Measurements from ENCODE around the gene ADARB2. TPM values are rescaled to one million over a fixed set of nuclear protein-coding genes. Genes with fewer than 3 reads are reported as not detected.

ADARB2 gene
- total and polyA plus RNA-seq, 3 experiments from 2014 or later = not detected

- Mint-ChIP-seq H3K27ac (no peak overlapping the region), H3K27me3 (peaks cover 3 to 10% of the 10 kb centered on the region in 2 donors), H3K4me1 (peaks cover 0 to 2% (median 0%) of the 10 kb centered on the region in 3 donors), H3K4me3 (no peak overlapping the region), H3K36me3 (no peaks in the 10 kb centered on the region), H3K9me3 (no peaks in the 10 kb centered on the region)
- H3K27ac ChIP-seq (ENCODE audit: low read depth, low read length) = no peak overlapping the region
- CTCF ChIA-PET = no interaction called here
- no peaks in the 10 kb centered on the region for H3K4me1 ChIP-seq (ENCODE audit: insufficient read depth, low read length)
- DNase-seq = no peak
- no peaks in the 10 kb centered on the region for H3K9me3 ChIP-seq (ENCODE audit: low read length)
- POLR2A ChIA-PET = no interaction called here
- no peak overlapping the region for H3K4me3 ChIP-seq (ENCODE audit: low read length)
- no peaks in the 10 kb centered on the region for H3K27me3 ChIP-seq (ENCODE audit: insufficient read depth, low read length, poor library complexity, severe bottlenecking)
- no peaks in the 10 kb centered on the region for H3K36me3 ChIP-seq (ENCODE audit: insufficient read depth, low read length)
Observed at GRCh38 chr10:1557081-1557480, 180.2 kb downstream of the ADARB2 start.

DNA sequence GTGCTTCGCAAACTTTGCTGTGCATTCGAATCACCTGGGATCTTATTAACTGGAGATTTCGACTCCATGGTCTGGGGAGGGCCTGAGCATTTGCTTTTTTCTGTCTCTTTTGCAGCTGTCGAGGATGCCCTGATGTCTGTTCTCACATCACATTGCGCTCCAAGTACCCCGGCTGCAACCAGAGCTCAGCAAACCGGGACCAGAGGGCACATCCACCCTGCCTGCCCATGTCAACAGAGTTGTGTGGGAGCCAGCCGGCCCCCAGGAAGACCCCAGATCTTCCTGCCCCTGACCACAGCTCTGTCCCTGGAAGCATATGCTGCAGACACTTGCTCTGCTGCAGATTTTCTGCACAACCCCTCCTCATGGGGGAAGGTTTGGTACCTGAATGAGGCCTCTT is 180.8 kb downstream of the ADARB2 start:
- no peaks in the 10 kb centered on the region for H3K27me3 ChIP-seq (ENCODE audit: insufficient read depth, low read length, poor library complexity, severe bottlenecking)
- no peaks in the 10 kb centered on the region for H3K9me3 ChIP-seq (ENCODE audit: low read length)
- no peak overlapping the region for H3K4me3 Mint-ChIP-seq
- no peak overlapping the region for H3K27ac Mint-ChIP-seq
- no peak overlapping the region for H3K27ac ChIP-seq (ENCODE audit: low read depth, low read length)
- H3K4me1 ChIP-seq (ENCODE audit: insufficient read depth, low read length) = no peaks in the 10 kb centered on the region
- no peak overlapping the region for H3K4me3 ChIP-seq (ENCODE audit: low read length)
- no peaks in the 10 kb centered on the region for H3K36me3 Mint-ChIP-seq
- H3K9me3 Mint-ChIP-seq = no peaks in the 10 kb centered on the region
- no peak for DNase-seq
- peaks cover 0 to 2% (median 0%) of the 10 kb centered on the region in 3 donors for H3K4me1 Mint-ChIP-seq
- no peaks in the 10 kb centered on the region for H3K36me3 ChIP-seq (ENCODE audit: insufficient read depth, low read length)
- POLR2A ChIA-PET = no interaction called here
- peaks cover 3 to 10% of the 10 kb centered on the region in 2 donors for H3K27me3 Mint-ChIP-seq
- CTCF ChIA-PET = no interaction called here

DNA sequence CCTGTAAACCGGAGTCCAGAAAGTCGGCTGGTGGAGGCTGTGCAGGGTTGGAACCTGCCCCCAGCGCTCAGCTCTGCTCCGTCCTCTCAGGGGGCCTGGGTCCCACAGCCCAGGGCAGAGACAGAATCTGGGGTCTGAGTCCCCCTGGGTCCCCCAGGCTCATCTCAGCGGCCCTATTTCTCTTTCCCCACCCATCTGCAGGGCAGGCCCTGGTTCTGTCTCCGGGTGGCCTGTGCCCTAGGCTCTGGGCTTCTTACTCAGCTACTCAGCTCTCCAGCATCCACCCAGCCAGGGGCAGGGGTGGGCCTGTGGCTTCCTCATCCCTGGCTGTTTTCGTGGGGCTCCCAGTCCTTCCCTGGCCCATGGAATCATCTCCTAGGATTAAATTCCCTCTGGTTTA is 183.4 kb downstream of the ADARB2 start:
- no peak overlapping the region for H3K4me3 Mint-ChIP-seq
- H3K4me1 ChIP-seq (ENCODE audit: insufficient read depth, low read length) = no peaks in the 10 kb centered on the region
- H3K27ac Mint-ChIP-seq = no peak overlapping the region
- peaks cover 3 to 6% of the 10 kb centered on the region in 2 donors for H3K27me3 Mint-ChIP-seq
- no peaks in the 10 kb centered on the region for H3K9me3 ChIP-seq (ENCODE audit: low read length)
- CTCF ChIA-PET = no interaction called here
- no peaks in the 10 kb centered on the region for H3K36me3 Mint-ChIP-seq
- peaks cover 0 to 7% (median 0%) of the 10 kb centered on the region in 3 donors for H3K4me1 Mint-ChIP-seq
- H3K27me3 ChIP-seq (ENCODE audit: insufficient read depth, low read length, poor library complexity, severe bottlenecking) = no peaks in the 10 kb centered on the region
- DNase-seq = no peak
- H3K27ac ChIP-seq (ENCODE audit: low read depth, low read length) = no peak overlapping the region
- H3K36me3 ChIP-seq (ENCODE audit: insufficient read depth, low read length) = no peaks in the 10 kb centered on the region
- H3K9me3 Mint-ChIP-seq = no peaks in the 10 kb centered on the region
- H3K4me3 ChIP-seq (ENCODE audit: low read length) = no peak overlapping the region
- POLR2A ChIA-PET = no interaction called here

DNA sequence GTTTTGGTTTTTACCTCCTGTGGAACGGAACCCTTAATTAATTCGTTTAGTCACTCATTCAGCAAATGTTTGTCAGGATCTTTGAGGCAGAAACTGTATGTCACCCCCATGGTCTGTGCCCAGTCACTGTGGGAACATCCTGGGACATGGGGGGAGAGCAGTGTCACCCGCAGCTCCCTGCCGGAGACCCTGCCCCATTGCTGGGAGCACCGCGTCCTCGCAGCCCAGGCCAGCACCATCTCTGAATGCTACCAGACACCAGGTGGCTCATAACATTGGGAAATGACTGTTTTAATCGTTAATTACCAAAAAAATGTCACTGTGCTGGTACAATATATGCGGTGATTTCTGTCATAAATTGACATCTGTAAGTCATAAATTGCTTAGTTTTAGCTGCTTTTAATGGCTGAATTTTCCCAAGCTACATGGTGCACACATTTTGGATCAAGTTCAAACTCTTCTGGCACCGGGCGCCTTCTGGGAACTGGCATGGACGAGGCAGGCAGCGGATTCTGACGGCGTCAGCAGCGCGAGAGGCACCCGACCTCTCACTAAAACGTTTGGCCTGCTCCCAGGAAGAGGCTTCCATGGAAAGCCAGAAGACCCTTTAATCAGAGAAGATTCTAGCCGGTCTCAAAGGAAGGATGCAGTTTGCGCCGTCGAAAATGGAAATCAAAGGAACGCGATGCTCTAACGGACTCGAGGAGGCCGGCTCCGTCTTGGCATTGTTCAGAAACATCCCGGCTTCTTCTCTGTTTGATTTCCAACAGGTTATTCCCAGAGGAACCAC is 184.2 kb downstream of the ADARB2 start:
- Histone ChIP-seq H3K27me3 (ENCODE audit: insufficient read depth, low read length, poor library complexity, severe bottlenecking) (no peaks in the 10 kb centered on the region), H3K27ac (ENCODE audit: low read depth, low read length) (no peak overlapping the region), H3K9me3 (ENCODE audit: low read length) (no peaks in the 10 kb centered on the region), H3K4me1 (ENCODE audit: insufficient read depth, low read length) (no peaks in the 10 kb centered on the region), H3K4me3 (ENCODE audit: low read length) (no peak overlapping the region), H3K36me3 (ENCODE audit: insufficient read depth, low read length) (no peaks in the 10 kb centered on the region)
- DNase-seq = no peak
- H3K27me3 Mint-ChIP-seq = peaks cover 0 to 5% of the 10 kb centered on the region in 2 donors
- H3K4me3 Mint-ChIP-seq = no peak overlapping the region
- H3K4me1 Mint-ChIP-seq = peaks cover 0 to 7% (median 0%) of the 10 kb centered on the region in 3 donors
- no peak overlapping the region for H3K27ac Mint-ChIP-seq
- no peaks in the 10 kb centered on the region for H3K36me3 Mint-ChIP-seq
- CTCF ChIA-PET = no interaction called here
- H3K9me3 Mint-ChIP-seq = peaks cover 0 to 2% (median 0%) of the 10 kb centered on the region in 5 donors
- POLR2A ChIA-PET = no interaction called here

DNA sequence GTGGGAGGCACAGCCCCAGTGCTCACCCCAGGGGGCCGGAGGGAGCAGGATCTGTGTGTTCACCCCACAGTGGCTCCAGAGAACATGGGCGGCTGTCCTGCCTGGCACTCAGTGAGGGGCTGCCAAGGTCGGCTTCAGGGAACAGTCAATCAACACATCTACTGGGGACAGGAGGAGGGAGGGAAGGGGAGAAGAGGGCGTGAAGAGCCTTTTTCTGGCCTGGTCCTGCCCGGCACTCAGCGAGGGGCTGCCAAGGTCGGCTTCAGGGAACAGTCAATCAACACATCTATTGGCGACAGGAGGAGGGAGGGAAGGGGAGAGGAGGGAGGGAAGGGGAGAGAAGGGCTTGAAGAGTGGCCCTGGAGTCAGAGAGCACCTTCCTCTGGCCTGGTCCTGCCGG is 184.9 kb downstream of the ADARB2 start:
- Mint-ChIP-seq H3K27ac (no peak overlapping the region), H3K4me3 (no peak overlapping the region), H3K4me1 (peaks cover 0 to 7% (median 0%) of the 10 kb centered on the region in 3 donors), H3K27me3 (peaks cover 0 to 5% of the 10 kb centered on the region in 2 donors), H3K9me3 (peaks cover 0 to 2% (median 0%) of the 10 kb centered on the region in 5 donors), H3K36me3 (no peaks in the 10 kb centered on the region)
- H3K9me3 ChIP-seq (ENCODE audit: low read length) = no peaks in the 10 kb centered on the region
- no peaks in the 10 kb centered on the region for H3K36me3 ChIP-seq (ENCODE audit: insufficient read depth, low read length)
- no peaks in the 10 kb centered on the region for H3K4me1 ChIP-seq (ENCODE audit: insufficient read depth, low read length)
- no peak for DNase-seq
- POLR2A ChIA-PET = no interaction called here
- no peaks in the 10 kb centered on the region for H3K27me3 ChIP-seq (ENCODE audit: insufficient read depth, low read length, poor library complexity, severe bottlenecking)
- CTCF ChIA-PET = no interaction called here
- H3K4me3 ChIP-seq (ENCODE audit: low read length) = no peak overlapping the region
- no peak overlapping the region for H3K27ac ChIP-seq (ENCODE audit: low read depth, low read length)

DNA sequence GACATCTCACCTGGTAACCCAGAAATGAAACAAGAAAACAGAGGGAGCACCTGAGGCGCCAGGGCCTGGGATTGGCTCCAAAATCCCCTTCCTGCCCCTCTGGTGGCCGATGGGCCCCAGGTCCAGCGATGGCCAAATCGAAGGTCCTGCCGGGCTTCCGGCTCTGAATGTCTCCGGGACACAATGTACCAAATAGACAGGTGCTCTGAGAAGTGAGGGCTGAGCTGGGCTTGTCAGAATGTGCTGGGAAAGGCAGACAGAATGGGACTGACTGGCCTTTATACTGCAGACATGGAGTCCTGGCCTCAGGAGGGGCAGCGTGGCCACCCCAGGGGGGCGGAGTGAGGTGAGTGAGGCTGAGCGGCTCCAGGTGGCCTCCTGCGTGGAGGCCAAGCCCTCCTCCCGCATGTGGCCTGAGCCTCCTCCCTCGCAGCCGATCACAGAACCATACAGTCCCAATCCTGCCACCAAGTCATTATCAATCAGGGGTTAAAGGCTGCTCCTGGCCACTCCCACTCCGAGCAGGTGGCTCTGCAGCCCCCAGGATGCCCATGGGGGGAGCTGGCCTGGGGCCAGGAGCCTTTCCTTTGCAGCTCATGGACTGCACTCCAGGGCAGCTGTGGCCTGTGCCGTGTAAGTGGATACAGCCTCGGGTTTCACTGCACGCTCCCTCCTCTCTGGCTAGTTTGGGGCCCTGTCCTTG is 185.5 kb downstream of the ADARB2 start:
- Histone ChIP-seq H3K4me3 (ENCODE audit: low read length) (no peak overlapping the region), H3K36me3 (ENCODE audit: insufficient read depth, low read length) (no peaks in the 10 kb centered on the region), H3K4me1 (ENCODE audit: insufficient read depth, low read length) (no peaks in the 10 kb centered on the region), H3K27me3 (ENCODE audit: insufficient read depth, low read length, poor library complexity, severe bottlenecking) (no peaks in the 10 kb centered on the region), H3K27ac (ENCODE audit: low read depth, low read length) (no peak overlapping the region), H3K9me3 (ENCODE audit: low read length) (no peaks in the 10 kb centered on the region)
- Mint-ChIP-seq H3K4me3 (no peak overlapping the region), H3K36me3 (no peaks in the 10 kb centered on the region), H3K4me1 (peaks cover 0 to 7% (median 0%) of the 10 kb centered on the region in 3 donors), H3K27me3 (peaks cover 0 to 4% of the 10 kb centered on the region in 2 donors), H3K27ac (no peak overlapping the region), H3K9me3 (peaks cover 0 to 2% (median 0%) of the 10 kb centered on the region in 5 donors)
- POLR2A ChIA-PET = no interaction called here
- CTCF ChIA-PET = no interaction called here
- DNase-seq = no peak

- Mint-ChIP-seq H3K27me3 (peaks cover 0 to 4% of the 10 kb centered on the region in 2 donors), H3K4me3 (no peak overlapping the region), H3K9me3 (peaks cover 0 to 2% (median 0%) of the 10 kb centered on the region in 5 donors), H3K36me3 (no peaks in the 10 kb centered on the region), H3K27ac (no peak overlapping the region), H3K4me1 (peaks cover 0 to 7% (median 0%) of the 10 kb centered on the region in 3 donors)
- ChIA-PET POLR2A (no interaction called here), CTCF (no interaction called here)
- Histone ChIP-seq H3K4me1 (ENCODE audit: insufficient read depth, low read length) (no peaks in the 10 kb centered on the region), H3K27me3 (ENCODE audit: insufficient read depth, low read length, poor library complexity, severe bottlenecking) (no peaks in the 10 kb centered on the region), H3K4me3 (ENCODE audit: low read length) (no peak overlapping the region), H3K36me3 (ENCODE audit: insufficient read depth, low read length) (no peaks in the 10 kb centered on the region), H3K9me3 (ENCODE audit: low read length) (no peaks in the 10 kb centered on the region), H3K27ac (ENCODE audit: low read depth, low read length) (no peak overlapping the region)
- no peak for DNase-seq
Observed at GRCh38 chr10:1550616-1551015, 186.7 kb downstream of the ADARB2 start.

DNA sequence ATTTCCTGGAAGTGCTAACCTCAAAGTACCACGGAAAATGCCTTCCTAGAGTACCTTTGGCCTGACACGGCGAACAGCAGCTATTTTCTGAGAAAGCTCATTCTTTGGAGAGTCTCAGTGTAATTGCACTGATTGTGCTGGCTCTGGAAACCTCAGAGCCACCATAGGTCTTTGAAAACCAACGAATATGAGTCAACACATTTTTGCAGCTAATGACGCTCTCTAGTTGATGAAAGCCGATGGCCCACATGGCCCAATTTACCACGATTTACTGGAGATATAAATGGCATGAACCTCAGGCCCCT is 187.1 kb downstream of the ADARB2 start:
- CTCF ChIA-PET = no interaction called here
- POLR2A ChIA-PET = no interaction called here
- Mint-ChIP-seq H3K36me3 (no peaks in the 10 kb centered on the region), H3K27me3 (peaks cover 0 to 4% of the 10 kb centered on the region in 2 donors), H3K27ac (peak overlapping the region in 1 of 8 donors; percentile 43), H3K4me3 (no peak overlapping the region), H3K4me1 (peaks cover 0 to 7% (median 0%) of the 10 kb centered on the region in 3 donors), H3K9me3 (peaks cover 0 to 2% (median 0%) of the 10 kb centered on the region in 5 donors)
- Histone ChIP-seq H3K9me3 (ENCODE audit: low read length) (no peaks in the 10 kb centered on the region), H3K27me3 (ENCODE audit: insufficient read depth, low read length, poor library complexity, severe bottlenecking) (no peaks in the 10 kb centered on the region), H3K4me1 (ENCODE audit: insufficient read depth, low read length) (no peaks in the 10 kb centered on the region), H3K27ac (ENCODE audit: low read depth, low read length) (no peak overlapping the region), H3K4me3 (ENCODE audit: low read length) (no peak overlapping the region), H3K36me3 (ENCODE audit: insufficient read depth, low read length) (no peaks in the 10 kb centered on the region)
- DNase-seq = no peak
